ENCODE results near the gene KCNH8. TPM values are rescaled to one million over a fixed set of nuclear protein-coding genes. Genes with fewer than 3 reads are reported as not detected.

KCNH8 gene
- polyA plus RNA-seq, 1 donor from 2014 or later: 28.9 TPM

GRCh38 chr3:19254189-19254588 is 105.9 kb downstream of the KCNH8 start:
- Histone ChIP-seq H3K4me3 (ENCODE audit: low read length) (no peak overlapping the region), H3K9me2 (ENCODE audit: insufficient read depth, low read length) (no peaks in the 10 kb centered on the region), H4K20me1 (ENCODE audit: insufficient read depth) (no peaks in the 10 kb centered on the region), H3K4me2 (ENCODE audit: low read length) (no peak overlapping the region), H3K9ac (ENCODE audit: low read length) (no peak overlapping the region), H3K27ac (ENCODE audit: low read length) (no peak overlapping the region), H3F3A (ENCODE audit: insufficient read depth, low read length, poor library complexity, severe bottlenecking) (no peaks in the 10 kb centered on the region), H3K9me3 (ENCODE audit: low read length) (no peaks in the 10 kb centered on the region), H3K79me2 (replicated peaks; ENCODE audit: insufficient read depth, low read length) (no peaks in the 10 kb centered on the region), H3K27me3 (ENCODE audit: insufficient read depth, low read depth, low read length) (no peaks in the 10 kb centered on the region), H3K36me3 (ENCODE audit: insufficient read depth, low read length) (no peaks in the 10 kb centered on the region), H2AFZ (ENCODE audit: low read depth, low read length) (no peak overlapping the region)
- TF ChIP-seq POLR2AphosphoS5 (IDR thresholded peaks at IDR 0.05): no peak
- TF ChIP-seq CTCF (IDR thresholded peaks at IDR 0.05; ENCODE audit: poor library complexity, severe bottlenecking): no peak

- no peaks in the 10 kb centered on the region for H3K36me3 ChIP-seq (ENCODE audit: insufficient read depth, low read length)
- H3K9me2 ChIP-seq (ENCODE audit: insufficient read depth, low read length): no peaks in the 10 kb centered on the region
- H3K79me2 ChIP-seq (replicated peaks; ENCODE audit: insufficient read depth, low read length): no peaks in the 10 kb centered on the region
- H3K9ac ChIP-seq (ENCODE audit: low read length): no peak overlapping the region
- no peak for TF ChIP-seq MXI1 (conservative IDR thresholded peaks at IDR 0.05; ENCODE audit: poor library complexity, severe bottlenecking)
- TF ChIP-seq SMC3 (conservative IDR thresholded peaks at IDR 0.05; ENCODE audit: poor library complexity): no peak
- TF ChIP-seq CTCF (IDR thresholded peaks at IDR 0.05; ENCODE audit: poor library complexity, severe bottlenecking): no peak
- TF ChIP-seq REST (IDR thresholded peaks at IDR 0.05; ENCODE audit: borderline replicate concordance): no peak
- no peak for TF ChIP-seq POLR2AphosphoS5 (IDR thresholded peaks at IDR 0.05)
- TF ChIP-seq EZH2 (IDR thresholded peaks at IDR 0.05; ENCODE audit: borderline replicate concordance, insufficient read depth, low read length, poor library complexity, severe bottlenecking): no peak
- no peak for TF ChIP-seq RAD21 (conservative IDR thresholded peaks at IDR 0.05)
- no peak for TF ChIP-seq EP300 (conservative IDR thresholded peaks at IDR 0.05; ENCODE audit: poor library complexity, severe bottlenecking)
- no peak for TF ChIP-seq TAF1 (IDR thresholded peaks at IDR 0.05; ENCODE audit: low read depth)
- H3K27me3 ChIP-seq (ENCODE audit: insufficient read depth, low read depth, low read length): no peaks in the 10 kb centered on the region
- no peak overlapping the region for H3K4me2 ChIP-seq (ENCODE audit: low read length)
- H2AFZ ChIP-seq (ENCODE audit: low read depth, low read length): no peak overlapping the region
- H3K4me3 ChIP-seq (ENCODE audit: low read length): no peak overlapping the region
- no peaks in the 10 kb centered on the region for H4K20me1 ChIP-seq (ENCODE audit: insufficient read depth)
- no peaks in the 10 kb centered on the region for H3F3A ChIP-seq (ENCODE audit: insufficient read depth, low read length, poor library complexity, severe bottlenecking)
- no peak overlapping the region for H3K27ac ChIP-seq (ENCODE audit: low read length)
- H3K9me3 ChIP-seq (ENCODE audit: low read length): no peaks in the 10 kb centered on the region
These were observed 106.6 kb downstream of the KCNH8 start for GRCh38 chr3:19254784-19255338.
